OCI-LY7 (cell line): ENCODE measurements around the gene PML. TPM values are rescaled to one million over a fixed set of nuclear protein-coding genes. Genes with fewer than 3 reads are reported as not detected.
A peak's percentile ranks its signal among the peaks of the same experiment; 100 is the strongest.

Experiments
- BruUV-seq: library from RNA; stranded (reverse); fragments of 400-500 nt; replicated peaks from 2 replicates; lab custom pipeline; 2021; lab: Mats Ljungman, UMichigan
- CTCF ChIA-PET: fragments of 300-600 bp; sonication (Branson Sonifier 250); formaldehyde crosslinking; loops from one replicate; lab custom pipeline; 2022; ENCODE audit warnings: antibody characterized with exemption; ENCODE audit not compliant: unreplicated experiment; lab: Charles Lee
- POLR2A ChIA-PET: fragments of 300-600 bp; sonication (Branson Sonifier 250); formaldehyde crosslinking; loops from one replicate; lab custom pipeline; 2022; ENCODE audit warnings: antibody characterized with exemption; lab: Charles Lee
- DNase-seq: peaks from one replicate; pipeline ENCODE4 v3.0.0-alpha.2; 2015; ENCODE audit warnings: low spot score
- H2AFZ ChIP-seq: fragments of 200-600 bp; sonication (generic), shearing (Covaris generic); 2 replicates; pipeline ENCODE4 v1.6.1; 2014; ENCODE audit warnings: mild to moderate bottlenecking, antibody characterized with exemption, low read length, moderate library complexity
- H3K27ac ChIP-seq: fragments of 200-600 bp; sonication (generic); 2 replicates; pipeline ENCODE4 v1.5.1; 2014; ENCODE audit warnings: mixed run types, low read depth, mild to moderate bottlenecking, moderate library complexity, low read length, inconsistent platforms; ENCODE audit not compliant: poor library complexity, severe bottlenecking
- H3K36me3 ChIP-seq: fragments of 200-600 bp; sonication (generic); 2 replicates; pipeline ENCODE4 v1.6.1; 2014; ENCODE audit warnings: mild to moderate bottlenecking, antibody characterized with exemption, low read length, moderate library complexity, mixed read lengths; ENCODE audit not compliant: insufficient read depth
- H3K4me1 ChIP-seq: fragments of 200-600 bp; sonication (generic); 2 replicates; pipeline ENCODE4 v1.5.1; 2014; ENCODE audit warnings: mild to moderate bottlenecking, low read length; ENCODE audit not compliant: insufficient read depth, poor library complexity, severe bottlenecking
- H3K4me2 ChIP-seq: fragments of 200-600 bp; sonication (generic); 2 replicates; pipeline ENCODE4 v1.6.1; 2014; ENCODE audit warnings: mild to moderate bottlenecking, low read length
- H3K4me3 ChIP-seq: fragments of 200-600 bp; sonication (generic); 2 replicates; pipeline ENCODE4 v1.5.1; 2014; ENCODE audit warnings: mild to moderate bottlenecking, low read depth, low read length; ENCODE audit not compliant: poor library complexity, severe bottlenecking
- H3K79me2 ChIP-seq: fragments of 200-600 bp; sonication (generic); 2 replicates; pipeline ENCODE4 v1.6.1; 2016; ENCODE audit warnings: low read depth, mild to moderate bottlenecking, low read length, moderate library complexity, mixed read lengths; ENCODE audit not compliant: insufficient read depth
- H3K9me2 ChIP-seq: fragments of 200-600 bp; sonication (generic); 2 replicates; pipeline ENCODE4 v1.6.1; 2016; ENCODE audit warnings: mild to moderate bottlenecking, low read length, mixed read lengths; ENCODE audit not compliant: insufficient read depth
- H3K9me3 ChIP-seq: fragments of 200-600 bp; sonication (generic); 2 replicates; pipeline ENCODE4 v1.6.1; 2014; ENCODE audit warnings: mild to moderate bottlenecking, mixed run types, low read length, mixed read lengths
- H4K20me1 ChIP-seq: fragments of 200-600 bp; sonication (generic); 2 replicates; pipeline ENCODE4 v1.6.1; 2014; ENCODE audit warnings: mild to moderate bottlenecking, antibody characterized with exemption, low read length, moderate library complexity, mixed read lengths; ENCODE audit not compliant: insufficient read depth
- CTCF ChIP-seq: fragments of 200-600 bp; sonication (generic); conservative IDR thresholded peaks from 2 replicates; pipeline ENCODE4 v1.5.1; 2014; ENCODE audit warnings: mild to moderate bottlenecking, antibody characterized with exemption, low read length, moderate library complexity, mixed read lengths
- EZH2phosphoT487 ChIP-seq: fragments of 200-600 bp; sonication (generic); IDR thresholded peaks from 2 replicates; pipeline ENCODE4 v1.6.1; 2018; ENCODE audit warnings: low read depth, borderline replicate concordance, mild to moderate bottlenecking, mixed run types, antibody characterized with exemption, low read length, moderate library complexity, mixed read lengths
- intact Hi-C: fragments of 100-400 bp; cut with micrococcal nuclease; formaldehyde crosslinking; loops from one replicate; pipeline ENCODE4 v1.10.0; 2022; ENCODE audit not compliant: unreplicated experiment
- total RNA-seq, 2 experiments: library from RNA; depleted of rRNA in 1 of 2; stranded (reverse); fragments of >200 nt in 1 of 2; shearing (Covaris generic) in 1 of 2; gene quantifications; 2 replicates each; pipeline ENCODE4 v1.2.3, GENCODE V29; 2014 to 2022

PML gene
- total RNA-seq, 2 experiments from 2014 or later, result 16.9 to 26.1 TPM

GRCh38 chr15:74037171-74038117 is 42.9 kb downstream of the PML start:
- H3K4me3 ChIP-seq, result no peak overlapping the region
- no peak overlapping the region for H2AFZ ChIP-seq
- peak; percentile 1; the same call in 1 of the 2 replicates for TF ChIP-seq CTCF
- TF ChIP-seq EZH2phosphoT487, result no peak
- H3K27ac ChIP-seq, result no peak overlapping the region
- H3K4me2 ChIP-seq, result no peak overlapping the region
- H3K9me3 ChIP-seq, result no peaks in the 10 kb centered on the region
- intact Hi-C loops, result loop anchor here (1.0 kb wide), 1 partner anchor 64 kb away; no protein-coding TSS in a partner anchor
- no peaks in the 10 kb centered on the region for H3K79me2 ChIP-seq
- CTCF ChIA-PET, result interaction anchor here (0.9 to 1.0 kb wide), 2 partner anchors 63 to 64 kb away, joined by 3 read pairs; no protein-coding TSS in a partner anchor
- BruUV-seq, result no TSS peak
- H4K20me1 ChIP-seq, result no peaks in the 10 kb centered on the region
- no peaks in the 10 kb centered on the region for H3K9me2 ChIP-seq
- POLR2A ChIA-PET, result no interaction called here
- no peaks in the 10 kb centered on the region; the same call in 1 of the 2 replicates for H3K36me3 ChIP-seq
- DNase-seq, result no peak
- H3K4me1 ChIP-seq, result no peaks in the 10 kb centered on the region

DNA sequence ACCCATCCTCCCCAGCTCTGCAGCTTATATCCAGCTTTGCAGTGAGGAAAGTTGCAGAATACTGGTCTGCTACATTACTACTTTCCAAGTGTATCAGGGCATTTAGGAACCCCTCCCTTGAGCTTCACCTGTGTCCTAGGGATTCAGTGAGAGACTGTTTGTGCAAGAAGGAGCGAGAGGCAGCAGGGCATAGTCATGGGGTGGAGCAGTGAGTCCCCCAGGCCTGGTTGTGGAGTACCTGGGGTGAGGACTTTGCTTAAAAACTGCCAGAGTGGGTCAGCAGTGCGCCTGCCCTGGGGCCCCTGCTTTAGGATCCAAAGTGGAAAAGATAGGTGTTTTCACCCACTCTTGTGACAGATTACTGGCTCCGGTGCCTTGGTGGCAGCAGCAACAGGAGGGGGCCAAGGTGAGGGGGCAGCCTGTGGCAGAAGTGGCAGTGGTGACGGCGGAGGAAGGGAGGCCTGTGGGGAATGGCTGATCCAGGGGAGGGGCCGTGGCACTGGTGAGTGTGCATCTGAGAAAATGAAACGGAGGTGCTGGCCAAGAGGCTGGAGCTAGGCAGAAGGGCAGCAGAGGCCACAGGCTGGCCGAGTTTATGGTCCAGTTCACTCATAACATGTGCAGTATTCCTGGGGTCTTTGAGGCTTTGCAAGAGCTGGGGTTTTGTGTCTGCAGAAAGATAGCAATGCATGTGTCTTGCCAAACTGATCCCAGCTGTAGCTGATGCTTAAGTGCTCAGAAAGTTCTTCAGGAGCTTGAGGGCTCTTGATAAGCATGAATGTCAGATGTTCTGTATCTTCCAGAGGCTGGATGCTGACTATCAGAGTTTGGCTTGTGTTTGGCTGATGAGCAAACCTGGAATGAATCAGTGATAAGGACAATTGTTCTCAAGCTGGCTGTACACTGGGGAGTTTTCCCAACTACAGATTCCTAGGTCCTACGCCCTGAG is 44.5 kb downstream of the PML start:
- no peak overlapping the region for H3K27ac ChIP-seq
- H3K4me1 ChIP-seq, result no peaks in the 10 kb centered on the region
- H3K79me2 ChIP-seq, result no peaks in the 10 kb centered on the region
- no peaks in the 10 kb centered on the region for H4K20me1 ChIP-seq
- no peak overlapping the region for H2AFZ ChIP-seq
- DNase-seq, result no peak
- no peak overlapping the region for H3K4me3 ChIP-seq
- H3K4me2 ChIP-seq, result no peak overlapping the region
- ChIA-PET POLR2A (no interaction called here), CTCF (no interaction called here)
- no peaks in the 10 kb centered on the region; the same call in 1 of the 2 replicates for H3K36me3 ChIP-seq
- BruUV-seq, result no TSS peak
- TF ChIP-seq CTCF (no peak), EZH2phosphoT487 (no peak)
- H3K9me2 ChIP-seq, result no peaks in the 10 kb centered on the region
- intact Hi-C loops, result no loop called here
- H3K9me3 ChIP-seq, result no peaks in the 10 kb centered on the region
